Testis (tissue), 2 donors: Measurements from ENCODE around the gene CATSPERD.

Experiments used
- CTCF ChIP-seq, 3 experiments: fragments of 450-650 bp in 2 of 3; fragments of 200-600 bp in 1 of 3; sonication (generic) in 1 of 3; IDR thresholded peaks; one replicate each; pipeline ENCODE4 v1.5.1; 2016 to 2019; ENCODE audit warnings: antibody characterized with exemption in 3 of 3, mild to moderate bottlenecking in 2 of 3, moderate library complexity in 1 of 3
- POLR2A ChIP-seq: fragments of 450-650 bp; IDR thresholded peaks from one replicate; pipeline ENCODE4 v1.6.1; 2017; ENCODE audit warnings: antibody characterized with exemption, mild to moderate bottlenecking, moderate library complexity

GRCh38 chr19:5806905-5807304 lies 86.5 kb downstream of the CATSPERD start:
- no peak for TF ChIP-seq CTCF (IDR thresholded peaks at IDR 0.05)
- TF ChIP-seq POLR2A = no peak
